ENCODE data around the gene DOCK4.

DOCK4 gene

GRCh38 chr7:112012242-112012641 is 194.0 kb downstream of the DOCK4 start:
- H3K27ac ChIP-seq (replicated peaks): no peak overlapping the region
- TF ChIP-seq CTCF (IDR thresholded peaks at IDR 0.05; ENCODE audit: insufficient read depth, low read length): no peak
- no peak for TF ChIP-seq REST (IDR thresholded peaks at IDR 0.05; ENCODE audit: insufficient replicate concordance, low read depth)
- no peak for TF ChIP-seq POLR2AphosphoS5 (IDR thresholded peaks at IDR 0.05; ENCODE audit: low read depth)
- TF ChIP-seq GABPA (IDR thresholded peaks at IDR 0.05; ENCODE audit: low read depth): no peak
- TF ChIP-seq SPI1 (IDR thresholded peaks at IDR 0.05; ENCODE audit: borderline replicate concordance, low read depth): no peak
- DNase-seq (ENCODE audit: low read depth in 1 of 2, low spot score in 1 of 2): no peak
- no peak overlapping the region for H3K4me3 ChIP-seq (replicated peaks; ENCODE audit: insufficient read depth, low read length)
- H3K27me3 ChIP-seq (ENCODE audit: insufficient read depth, poor library complexity, severe bottlenecking): no peaks in the 10 kb centered on the region

GRCh38 chr7:112010994-112011393 is 195.2 kb downstream of the DOCK4 start:
- H3K27me3 ChIP-seq (ENCODE audit: insufficient read depth, poor library complexity, severe bottlenecking): no peaks in the 10 kb centered on the region
- TF ChIP-seq SPI1 (IDR thresholded peaks at IDR 0.05; ENCODE audit: borderline replicate concordance, low read depth) (no peak), CTCF (IDR thresholded peaks at IDR 0.05; ENCODE audit: insufficient read depth, low read length) (no peak), REST (IDR thresholded peaks at IDR 0.05; ENCODE audit: insufficient replicate concordance, low read depth) (no peak), GABPA (IDR thresholded peaks at IDR 0.05; ENCODE audit: low read depth) (no peak), POLR2AphosphoS5 (IDR thresholded peaks at IDR 0.05; ENCODE audit: low read depth) (no peak)
- no peak overlapping the region for H3K27ac ChIP-seq (replicated peaks)
- no peak for DNase-seq (ENCODE audit: low read depth in 1 of 2, low spot score in 1 of 2)
- no peak overlapping the region for H3K4me3 ChIP-seq (replicated peaks; ENCODE audit: insufficient read depth, low read length)

GRCh38 chr7:112010109-112010508 is 196.1 kb downstream of the DOCK4 start:
- DNase-seq (ENCODE audit: low read depth in 1 of 2, low spot score in 1 of 2): no peak
- H3K27ac ChIP-seq (replicated peaks): no peak overlapping the region
- no peaks in the 10 kb centered on the region for H3K27me3 ChIP-seq (ENCODE audit: insufficient read depth, poor library complexity, severe bottlenecking)
- TF ChIP-seq CTCF (IDR thresholded peaks at IDR 0.05; ENCODE audit: insufficient read depth, low read length) (no peak), SPI1 (IDR thresholded peaks at IDR 0.05; ENCODE audit: borderline replicate concordance, low read depth) (no peak), POLR2AphosphoS5 (IDR thresholded peaks at IDR 0.05; ENCODE audit: low read depth) (no peak), REST (IDR thresholded peaks at IDR 0.05; ENCODE audit: insufficient replicate concordance, low read depth) (no peak), GABPA (IDR thresholded peaks at IDR 0.05; ENCODE audit: low read depth) (no peak)
- no peak overlapping the region for H3K4me3 ChIP-seq (replicated peaks; ENCODE audit: insufficient read depth, low read length)
